Stimulated activated CD4-positive, alpha-beta T cell treated with anti-CD3 and anti-CD28 coated beads, TNF-alpha, amount 100 ng/mL, for 4 hours (primary cell): ENCODE measurements around the gene CLMN.
A peak's percentile ranks its signal among the peaks of the same experiment; 100 is the strongest.

ENCODE experiments used
- DNase-seq, 3 experiments: peaks; one replicate each; pipeline ENCODE4 v3.0.0-alpha.2; 2020; ENCODE audit warnings: low read depth in 3 of 3

The CLMN gene

DNA sequence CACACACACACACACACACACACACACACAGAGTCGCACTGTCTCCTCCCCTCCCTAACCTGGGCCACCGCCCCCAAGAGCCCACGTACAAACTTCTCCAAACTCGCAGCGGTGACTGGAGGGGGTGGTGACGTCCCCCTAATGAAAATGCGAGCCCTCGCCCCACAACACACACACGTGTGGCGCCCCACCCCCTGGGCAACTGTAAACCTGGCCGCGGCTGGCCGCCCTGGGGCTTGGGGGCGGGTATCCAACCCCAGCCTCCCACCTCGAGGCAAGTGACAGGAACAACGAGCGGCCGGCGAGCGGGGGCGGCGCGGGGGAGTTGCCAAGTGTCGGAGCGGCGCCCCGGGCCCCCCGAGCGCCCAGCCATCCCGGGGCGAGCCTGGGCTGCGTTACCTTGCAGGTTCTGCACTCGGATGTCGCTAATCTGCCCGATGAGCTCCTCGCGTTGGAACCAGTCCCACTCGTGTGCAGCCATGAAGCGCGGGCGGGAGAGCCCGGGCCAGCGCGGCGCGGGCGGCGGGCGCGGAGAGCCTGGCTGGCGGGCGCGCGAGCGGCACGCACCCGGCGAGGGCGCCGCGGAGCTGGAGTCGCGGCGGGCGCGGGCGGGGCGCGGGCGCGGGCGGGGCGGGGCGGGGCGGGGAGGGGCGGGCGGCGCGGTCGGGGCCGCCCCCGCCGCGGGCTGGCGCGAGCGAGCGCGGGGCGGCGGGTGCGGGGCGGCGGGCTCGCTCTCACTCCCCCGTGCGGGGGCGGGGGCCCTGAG is at the start of gene CLMN:
TSS of gene CLMN (minus strand) at position 597 of the 766 bp plus-strand sequence. CDS start at position 481, 116 bp downstream.
- peak in 2 of 3 experiments; percentile 5 to 25 for DNase-seq

DNA sequence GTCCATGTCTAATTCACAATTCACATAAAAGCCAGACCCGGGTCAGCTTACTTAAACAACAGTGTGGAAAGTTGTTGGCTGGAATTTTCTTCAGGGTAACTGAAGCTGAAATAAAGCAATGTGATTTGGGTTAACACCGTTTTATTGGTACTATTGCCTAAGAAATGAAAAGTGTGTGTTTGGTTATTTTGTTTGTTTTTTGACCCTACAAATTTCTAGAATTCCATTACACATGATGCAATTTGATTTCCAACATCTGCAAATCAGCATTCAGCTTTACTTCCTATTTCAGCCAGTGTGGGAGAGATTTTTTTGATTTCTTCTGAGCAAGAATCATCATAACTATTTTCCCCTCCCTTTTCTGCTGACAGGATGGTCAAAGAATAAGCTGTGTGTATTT is 45.7 kb upstream of the CLMN start:
- DNase-seq = no peak

DNA sequence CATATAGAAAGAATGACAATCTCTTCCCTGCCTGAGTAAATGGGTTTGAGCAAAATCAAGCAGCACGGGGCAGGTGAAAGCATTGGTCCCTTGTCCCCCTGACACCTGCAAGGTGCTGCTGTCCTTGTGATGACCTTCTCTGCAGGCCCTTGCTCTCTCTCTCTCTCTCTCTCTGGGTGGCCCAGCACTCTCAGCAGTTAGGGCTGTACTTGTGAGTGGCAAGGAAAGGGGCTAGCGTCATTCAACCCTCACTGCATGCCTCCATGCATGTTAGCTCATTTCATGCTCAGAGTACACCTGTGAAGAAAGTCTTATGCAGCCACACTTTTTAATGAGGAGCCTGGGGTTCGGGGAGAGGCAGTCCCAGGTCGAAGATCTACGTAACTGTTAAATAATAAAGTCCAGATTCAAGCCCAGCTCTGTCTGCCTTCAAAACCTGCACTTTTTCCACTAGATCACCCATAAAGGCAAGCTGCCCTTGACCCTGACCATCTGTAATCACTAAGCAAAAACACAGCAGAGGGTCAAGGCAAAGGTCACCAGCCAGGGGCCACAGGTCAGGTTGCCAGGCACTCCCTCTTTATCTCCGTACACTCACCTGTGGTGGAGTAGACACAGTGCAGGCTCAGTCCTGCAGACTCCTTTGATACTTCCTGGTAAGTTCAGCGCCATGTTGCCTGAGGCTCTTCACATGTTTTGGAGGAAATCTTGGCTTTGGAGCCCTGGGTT is 44.9 kb upstream of the CLMN start:
- DNase-seq = no peak

DNA sequence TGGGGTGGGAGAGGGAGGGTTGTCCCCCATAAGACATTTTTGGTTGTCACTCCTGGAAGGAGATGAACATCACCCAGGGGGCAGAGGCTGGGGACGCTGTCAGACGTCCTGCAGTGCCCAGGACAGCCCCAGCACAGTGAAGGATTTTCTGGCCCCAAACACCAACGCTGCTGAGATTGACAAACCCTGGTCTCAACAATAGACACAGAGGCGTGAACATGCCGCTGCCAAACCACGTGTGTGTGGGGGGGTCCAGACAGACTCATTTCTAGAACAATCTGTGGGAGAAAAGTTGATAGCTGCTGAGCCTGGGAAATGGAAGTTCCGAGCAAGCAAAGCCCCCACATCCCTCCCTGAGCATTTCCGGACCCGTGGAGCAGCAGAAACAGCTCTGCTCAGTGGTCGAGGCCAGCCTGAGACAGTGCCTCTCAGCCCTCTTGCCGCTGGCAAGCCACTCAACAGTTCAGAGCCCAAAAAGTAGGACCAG is 43.8 kb upstream of the CLMN start:
- no peak for DNase-seq

- no peak for DNase-seq
Measured at GRCh38 chr14:95362138-95362494, 42.4 kb upstream of the CLMN start.

GRCh38 chr14:95361373-95362137 is 41.8 kb upstream of the CLMN start:
- DNase-seq = peak in 1 of 3 experiments; percentile 5

DNA sequence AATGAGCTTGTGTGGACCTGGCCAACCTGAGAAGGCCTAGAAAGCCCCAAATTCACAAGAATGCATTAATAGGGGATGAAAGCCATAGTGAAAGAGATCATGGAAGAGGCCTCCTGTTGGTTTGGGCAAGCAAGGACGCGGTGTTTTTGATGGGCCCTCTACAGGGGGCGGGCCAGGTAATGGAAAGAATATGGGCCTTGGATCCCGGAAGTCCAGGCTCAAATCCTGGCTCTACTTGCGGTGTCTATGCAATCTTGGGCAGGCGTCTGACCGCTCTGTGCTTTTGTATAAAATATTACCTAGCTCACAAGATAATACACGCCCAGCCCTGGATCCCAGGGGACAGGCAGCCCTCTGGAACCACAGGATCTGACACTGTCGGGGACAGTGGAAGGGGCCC is 41.1 kb upstream of the CLMN start:
- no peak for DNase-seq

- DNase-seq = no peak
Measured at GRCh38 chr14:95359994-95360826, 40.5 kb upstream of the CLMN start.

DNA sequence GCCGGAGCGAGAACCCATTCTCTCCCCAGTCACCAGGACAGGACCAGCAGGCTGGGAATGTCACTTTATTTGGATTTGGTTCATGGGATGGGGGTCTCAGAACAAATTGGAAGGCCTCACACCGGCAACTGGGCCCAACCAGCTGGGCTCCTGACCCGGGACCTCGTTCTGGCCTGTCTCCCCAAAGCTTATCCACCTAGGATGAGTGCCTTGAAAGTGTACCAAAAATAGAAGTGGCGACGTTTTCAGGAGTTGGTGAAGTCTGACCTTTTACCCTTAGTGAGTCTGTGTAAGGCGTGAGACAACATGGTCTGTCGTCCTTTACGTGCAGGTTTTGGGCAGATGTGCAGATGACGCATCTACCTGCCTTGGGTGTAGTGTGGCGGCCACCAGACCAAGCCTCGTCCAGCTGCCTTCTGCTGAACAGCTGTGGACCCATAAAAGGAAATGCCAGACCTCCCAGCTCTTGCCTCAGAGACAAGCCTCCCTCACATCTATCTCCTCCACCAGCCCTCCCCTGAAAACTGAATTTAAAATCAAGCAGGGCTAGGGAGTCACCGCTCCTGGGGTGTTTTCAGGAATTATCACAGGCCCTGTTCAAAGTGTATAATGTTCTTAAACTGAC is 36.6 kb upstream of the CLMN start:
- no peak for DNase-seq

GRCh38 chr14:95355422-95355821 is 35.7 kb upstream of the CLMN start:
- DNase-seq = no peak

GRCh38 chr14:95354834-95355233 is 35.1 kb upstream of the CLMN start:
- no peak for DNase-seq

DNA sequence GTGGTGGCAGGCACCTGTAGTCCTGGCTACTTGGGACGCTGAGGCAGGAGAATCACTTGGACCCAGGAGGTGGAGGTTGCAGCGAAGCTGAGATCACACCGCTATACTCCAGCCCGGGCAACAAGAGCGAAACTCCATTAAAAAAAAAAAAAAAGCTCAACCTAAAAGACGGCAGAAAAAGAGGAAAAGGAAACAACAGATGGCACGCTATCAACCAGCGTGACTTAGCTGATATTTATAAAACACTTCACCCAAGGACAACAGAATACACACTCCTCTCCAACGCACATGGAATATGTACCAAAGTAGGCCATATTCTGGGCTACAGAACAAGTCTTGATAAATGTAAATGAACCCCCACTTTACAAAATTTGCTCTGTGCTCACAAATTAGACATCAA is 34.0 kb upstream of the CLMN start:
- no peak for DNase-seq

DNA sequence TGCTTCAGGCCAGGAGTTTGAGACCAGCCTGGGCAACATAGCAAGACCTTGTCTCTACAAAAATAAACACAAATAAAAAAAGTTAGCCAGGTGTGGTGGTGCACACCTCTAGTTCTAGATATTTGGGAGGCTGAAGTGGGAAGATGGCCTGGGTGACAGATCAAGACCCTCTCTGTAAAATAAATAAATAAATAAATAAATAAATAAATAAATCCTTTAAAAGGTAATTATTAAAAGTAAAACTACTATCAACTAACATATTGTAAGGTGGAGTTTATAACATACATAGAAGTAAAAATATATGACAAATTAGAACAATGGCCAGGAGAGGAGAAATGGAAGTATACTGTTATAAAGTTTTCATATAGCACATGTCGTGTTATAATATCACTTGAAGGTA is 33.3 kb upstream of the CLMN start:
- DNase-seq = no peak

GRCh38 chr14:95352481-95352880 is 32.8 kb upstream of the CLMN start:
- no peak for DNase-seq

DNA sequence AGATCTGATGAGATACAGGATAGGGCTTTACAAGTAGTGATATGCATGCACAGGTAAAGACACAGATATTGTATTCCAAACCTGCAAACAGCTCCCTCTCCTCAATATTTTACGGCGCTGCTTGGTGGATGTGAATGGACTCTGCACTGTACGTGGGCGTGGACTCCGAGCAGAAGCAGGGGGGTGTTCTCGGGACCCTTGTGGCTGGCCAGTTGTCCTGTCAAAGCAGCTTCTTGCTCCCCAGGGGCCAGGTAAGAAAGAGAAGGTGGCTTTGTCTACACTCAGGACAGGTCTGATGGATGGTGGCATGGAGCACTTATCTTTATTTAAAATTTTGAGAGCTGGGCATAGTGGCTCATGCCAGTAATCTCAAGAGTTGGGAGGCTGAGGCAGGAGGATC is 29.5 kb upstream of the CLMN start:
- no peak for DNase-seq

DNA sequence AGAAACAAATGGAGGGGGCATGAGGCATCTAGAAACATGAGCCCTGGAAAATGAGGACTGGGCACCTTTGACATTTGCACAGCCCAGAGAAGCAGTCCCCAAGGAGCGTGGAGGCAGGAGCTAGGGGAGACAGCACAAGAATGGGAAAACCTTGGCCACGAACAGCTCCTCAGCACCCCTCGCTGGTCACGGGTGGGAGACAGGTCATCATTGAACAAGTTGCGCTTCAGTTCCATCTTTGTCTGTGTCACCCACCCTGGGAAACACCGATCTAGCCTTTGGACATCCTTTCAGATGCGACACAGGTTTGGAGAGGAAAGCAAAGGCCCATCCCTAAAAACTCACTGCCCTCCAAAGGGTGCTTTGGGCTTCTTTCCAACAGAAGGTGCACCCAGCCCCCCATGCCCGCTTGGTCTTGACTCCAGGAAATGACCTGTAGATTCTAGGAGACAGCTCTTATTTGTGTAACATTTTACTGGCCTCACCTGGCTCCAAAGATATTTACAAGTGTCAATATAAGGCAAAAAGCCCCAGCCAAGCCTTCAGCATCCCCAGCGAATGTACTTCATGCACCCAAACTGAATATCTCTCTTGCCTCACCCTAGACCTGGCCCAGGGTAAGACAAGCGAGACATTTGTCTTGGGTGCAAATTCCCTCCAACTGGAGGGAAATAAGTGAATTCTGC is 28.8 kb upstream of the CLMN start:
- DNase-seq = no peak

DNA sequence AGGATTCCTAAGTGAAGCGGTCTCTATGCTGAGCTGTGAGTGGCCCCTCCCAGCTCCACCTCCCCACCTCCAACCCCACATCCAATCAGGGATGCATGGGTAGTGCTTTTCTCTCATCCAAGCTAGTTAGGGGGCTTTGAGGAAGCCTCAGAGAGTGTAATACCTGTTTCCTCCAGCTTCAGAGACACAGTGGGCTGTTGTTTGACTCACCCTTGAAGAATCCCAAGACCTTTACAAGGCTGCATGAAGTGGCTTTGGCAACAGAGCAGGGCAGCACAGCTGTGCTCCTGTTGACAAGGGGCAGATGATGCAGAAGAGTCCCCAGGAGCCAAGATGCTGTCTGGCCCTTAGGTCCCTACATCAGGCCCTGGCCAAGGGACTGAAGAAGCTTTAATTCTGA is 27.1 kb upstream of the CLMN start:
- no peak for DNase-seq

DNA sequence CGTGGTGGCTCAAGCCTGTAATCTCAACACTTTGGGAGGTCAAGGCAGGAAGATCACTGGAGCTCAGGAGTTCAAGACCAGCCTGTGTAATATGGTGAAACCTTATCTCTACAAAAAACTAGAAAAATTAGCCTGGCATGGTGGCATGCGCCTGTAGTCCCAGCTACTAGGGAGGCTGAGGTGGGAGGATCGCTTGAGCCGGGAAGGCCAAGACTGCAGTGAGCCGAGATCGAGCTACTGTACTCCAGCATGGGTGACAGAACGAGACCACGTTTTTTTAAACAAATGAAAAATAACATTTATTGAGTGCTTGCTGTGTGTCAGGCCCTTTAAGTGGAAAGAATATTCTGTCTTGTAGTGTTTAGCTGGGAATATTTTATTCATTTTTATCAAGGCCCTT is 26.6 kb upstream of the CLMN start:
- no peak for DNase-seq

- DNase-seq = no peak
Measured at GRCh38 chr14:95345032-95345431, 25.3 kb upstream of the CLMN start.

DNA sequence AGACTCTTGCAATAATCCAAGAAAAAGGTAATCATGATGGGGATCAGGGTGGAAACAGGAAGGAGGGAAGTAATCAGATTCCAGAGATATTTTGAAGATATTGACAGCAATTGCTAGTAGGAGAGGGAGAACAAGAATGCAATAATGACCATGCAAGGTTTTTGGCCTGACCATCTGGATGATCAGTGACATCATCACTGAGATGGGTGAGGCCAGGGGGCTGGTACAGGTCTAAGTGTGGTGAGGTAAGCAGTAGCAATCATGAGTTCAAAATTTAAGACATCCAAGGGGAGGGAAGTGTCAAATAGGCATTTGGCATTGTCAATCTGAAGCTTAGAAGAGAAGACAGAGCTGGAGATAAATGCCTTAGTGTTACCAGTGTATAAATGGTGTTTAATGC is 24.8 kb upstream of the CLMN start:
- no peak for DNase-seq

DNA sequence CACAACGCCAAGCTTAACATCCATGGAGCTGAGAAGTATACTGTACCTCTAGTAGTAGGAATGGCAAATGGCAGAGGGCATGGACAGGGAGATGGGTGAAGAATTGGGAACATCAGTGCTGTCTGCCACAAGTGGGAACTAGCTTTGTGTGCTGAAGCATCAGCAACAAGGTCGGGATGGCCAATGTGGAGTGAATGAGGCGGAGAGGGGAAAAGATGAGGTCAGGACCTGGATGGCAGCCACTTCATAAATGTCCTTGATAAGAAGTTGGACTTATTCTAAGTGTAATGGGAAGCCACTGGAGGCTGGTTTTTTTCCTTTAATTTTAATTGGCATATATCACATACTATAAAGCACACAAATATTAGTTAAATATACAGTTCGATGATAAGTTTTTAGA is 21.9 kb upstream of the CLMN start:
- no peak for DNase-seq
